ENCODE data around the gene ZNF708. TPM values are rescaled to one million over a fixed set of nuclear protein-coding genes. Genes with fewer than 3 reads are reported as not detected.
"Not testable (repeated sequence)": the region's sequence is repeated elsewhere in the genome, so short reads cannot be mapped to it uniquely, and the experiment has no call there.

The ZNF708 gene
- total RNA-seq, 1 experiment from 2014 or later = 10.0 TPM

DNA sequence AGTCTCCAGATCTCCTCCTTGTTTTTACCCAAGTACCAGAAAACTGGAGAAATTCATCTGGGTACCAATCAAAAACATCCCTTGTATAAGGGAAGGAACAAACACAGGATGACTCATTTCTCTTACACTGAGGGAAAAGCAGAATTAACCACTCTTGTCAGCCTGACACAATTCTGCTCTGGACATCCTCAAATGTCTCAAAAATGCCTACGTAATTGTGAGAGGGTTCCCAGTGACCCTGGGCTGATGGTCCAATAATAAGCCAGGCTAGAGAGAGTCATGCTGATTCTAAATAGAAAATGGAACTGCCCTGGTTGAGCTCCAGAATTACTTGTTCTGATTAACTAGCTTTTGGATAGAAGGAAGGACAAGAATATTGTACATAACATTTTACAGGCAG is 14.5 kb downstream of the ZNF708 start:
- CTCF ChIA-PET = no interaction called here
- Histone ChIP-seq H3K36me3 (ENCODE audit: control insufficient read depth, insufficient read depth, low read length) (0 out of 2 replicates have a peak, but pooled peaks cover 1% of the 10 kb centered on the region), H3K4me3 (ENCODE audit: low read depth, low read length) (no peak overlapping the region), H3K9me3 (no peaks in the 10 kb centered on the region), H3K27me3 (replicated peaks; ENCODE audit: control insufficient read depth, insufficient read depth, low read length) (no peaks in the 10 kb centered on the region), H3K4me1 (no peaks in the 10 kb centered on the region)
- intact Hi-C loops (cut with micrococcal nuclease; ENCODE audit: unreplicated experiment) = no loop called here
- no peak overlapping the region for H3K4me3 Mint-ChIP-seq (ENCODE audit: unreplicated experiment)
- BruUV-seq (replicated peaks) = no TSS peak
- TF ChIP-seq, protein P1, sequence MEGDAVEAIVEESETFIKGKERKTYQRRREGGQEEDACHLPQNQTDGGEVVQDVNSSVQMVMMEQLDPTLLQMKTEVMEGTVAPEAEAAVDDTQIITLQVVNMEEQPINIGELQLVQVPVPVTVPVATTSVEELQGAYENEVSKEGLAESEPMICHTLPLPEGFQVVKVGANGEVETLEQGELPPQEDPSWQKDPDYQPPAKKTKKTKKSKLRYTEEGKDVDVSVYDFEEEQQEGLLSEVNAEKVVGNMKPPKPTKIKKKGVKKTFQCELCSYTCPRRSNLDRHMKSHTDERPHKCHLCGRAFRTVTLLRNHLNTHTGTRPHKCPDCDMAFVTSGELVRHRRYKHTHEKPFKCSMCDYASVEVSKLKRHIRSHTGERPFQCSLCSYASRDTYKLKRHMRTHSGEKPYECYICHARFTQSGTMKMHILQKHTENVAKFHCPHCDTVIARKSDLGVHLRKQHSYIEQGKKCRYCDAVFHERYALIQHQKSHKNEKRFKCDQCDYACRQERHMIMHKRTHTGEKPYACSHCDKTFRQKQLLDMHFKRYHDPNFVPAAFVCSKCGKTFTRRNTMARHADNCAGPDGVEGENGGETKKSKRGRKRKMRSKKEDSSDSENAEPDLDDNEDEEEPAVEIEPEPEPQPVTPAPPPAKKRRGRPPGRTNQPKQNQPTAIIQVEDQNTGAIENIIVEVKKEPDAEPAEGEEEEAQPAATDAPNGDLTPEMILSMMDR (IDR thresholded peaks at IDR 0.05; ENCODE audit: insufficient read depth in 1 of 2, low read depth in 1 of 2, low read length in 1 of 2, severe bottlenecking in 1 of 2, unreplicated experiment in 1 of 2) = no peak
- POLR2A ChIA-PET = interaction anchor here (0.9 kb wide), 1 partner anchor 15 kb away, joined by 3 read pairs; the partner anchor contains the start of gene ZNF708
- H3K4me1 Mint-ChIP-seq (ENCODE audit: low read depth, unreplicated experiment) = no peaks in the 10 kb centered on the region
- DNase-seq = no peak
- no peak overlapping the region for H3K27ac Mint-ChIP-seq (ENCODE audit: unreplicated experiment)
- no peaks in the 10 kb centered on the region for H3K27me3 Mint-ChIP-seq (ENCODE audit: insufficient read depth, unreplicated experiment)
- peaks cover 8% of the 10 kb centered on the region for H3K36me3 Mint-ChIP-seq (ENCODE audit: insufficient read depth, unreplicated experiment)
- H3K9me3 Mint-ChIP-seq (ENCODE audit: unreplicated experiment) = no peaks in the 10 kb centered on the region

- H3K27me3 ChIP-seq (replicated peaks; ENCODE audit: control insufficient read depth, insufficient read depth, low read length); H3K4me1 Mint-ChIP-seq (ENCODE audit: low read depth, unreplicated experiment); intact Hi-C loops (cut with micrococcal nuclease; ENCODE audit: unreplicated experiment); DNase-seq; POLR2A ChIA-PET; H3K4me3 Mint-ChIP-seq (ENCODE audit: unreplicated experiment); H3K27ac Mint-ChIP-seq (ENCODE audit: unreplicated experiment); CTCF ChIA-PET; H3K4me3 ChIP-seq (ENCODE audit: low read depth, low read length); H3K27me3 Mint-ChIP-seq (ENCODE audit: insufficient read depth, unreplicated experiment); H3K4me1 ChIP-seq; H3K36me3 ChIP-seq (ENCODE audit: control insufficient read depth, insufficient read depth, low read length); BruUV-seq (replicated peaks); H3K9me3 Mint-ChIP-seq (ENCODE audit: unreplicated experiment); H3K9me3 ChIP-seq: not testable (repeated sequence)
- H3K36me3 Mint-ChIP-seq (ENCODE audit: insufficient read depth, unreplicated experiment) = peaks cover 15% of the 10 kb centered on the region
Measured at GRCh38 chr19:21312807-21313206, 16.4 kb downstream of the ZNF708 start.

DNA sequence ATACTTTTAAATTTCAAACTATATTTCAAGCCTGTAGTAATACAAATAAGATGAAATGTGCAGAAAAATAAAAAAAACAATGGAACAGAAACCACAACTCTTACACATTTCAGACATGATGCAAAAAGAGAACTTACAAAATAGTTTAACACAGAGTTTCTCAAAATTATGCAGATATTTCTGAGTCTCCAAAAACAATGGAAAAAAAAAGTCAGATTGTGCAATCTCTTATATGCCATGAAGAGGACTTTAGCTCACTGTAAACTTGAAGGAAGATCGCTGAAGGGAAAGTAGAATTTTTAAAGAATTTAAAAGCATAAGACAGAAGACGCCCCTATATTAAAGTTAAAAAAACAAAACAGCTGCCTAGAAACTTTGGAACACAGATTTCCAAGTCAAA is 20.4 kb downstream of the ZNF708 start:
- Mint-ChIP-seq H3K27ac (ENCODE audit: unreplicated experiment) (no peak overlapping the region), H3K9me3 (ENCODE audit: unreplicated experiment) (peaks cover 9% of the 10 kb centered on the region), H3K4me3 (ENCODE audit: unreplicated experiment) (no peak overlapping the region), H3K4me1 (ENCODE audit: low read depth, unreplicated experiment) (no peaks in the 10 kb centered on the region), H3K36me3 (ENCODE audit: insufficient read depth, unreplicated experiment) (peaks cover 36% of the 10 kb centered on the region), H3K27me3 (ENCODE audit: insufficient read depth, unreplicated experiment) (no peaks in the 10 kb centered on the region)
- 0 out of 2 replicates have a peak, but pooled peaks cover 1% of the 10 kb centered on the region for H3K36me3 ChIP-seq (ENCODE audit: control insufficient read depth, insufficient read depth, low read length)
- ChIA-PET POLR2A (no interaction called here), CTCF (no interaction called here)
- intact Hi-C loops (cut with micrococcal nuclease; ENCODE audit: unreplicated experiment) = no loop called here
- BruUV-seq (replicated peaks) = no TSS peak
- no peaks in the 10 kb centered on the region; the same call in 1 of the 2 replicates for H3K9me3 ChIP-seq
- DNase-seq = no peak
- no peaks in the 10 kb centered on the region for H3K4me1 ChIP-seq
- H3K4me3 ChIP-seq (ENCODE audit: low read depth, low read length) = no peak overlapping the region
- TF ChIP-seq, protein P1 (IDR thresholded peaks at IDR 0.05; ENCODE audit: insufficient read depth in 1 of 2, low read depth in 1 of 2, low read length in 1 of 2, severe bottlenecking in 1 of 2, unreplicated experiment in 1 of 2) = no peak
- H3K27me3 ChIP-seq (replicated peaks; ENCODE audit: control insufficient read depth, insufficient read depth, low read length) = no peaks in the 10 kb centered on the region

DNA sequence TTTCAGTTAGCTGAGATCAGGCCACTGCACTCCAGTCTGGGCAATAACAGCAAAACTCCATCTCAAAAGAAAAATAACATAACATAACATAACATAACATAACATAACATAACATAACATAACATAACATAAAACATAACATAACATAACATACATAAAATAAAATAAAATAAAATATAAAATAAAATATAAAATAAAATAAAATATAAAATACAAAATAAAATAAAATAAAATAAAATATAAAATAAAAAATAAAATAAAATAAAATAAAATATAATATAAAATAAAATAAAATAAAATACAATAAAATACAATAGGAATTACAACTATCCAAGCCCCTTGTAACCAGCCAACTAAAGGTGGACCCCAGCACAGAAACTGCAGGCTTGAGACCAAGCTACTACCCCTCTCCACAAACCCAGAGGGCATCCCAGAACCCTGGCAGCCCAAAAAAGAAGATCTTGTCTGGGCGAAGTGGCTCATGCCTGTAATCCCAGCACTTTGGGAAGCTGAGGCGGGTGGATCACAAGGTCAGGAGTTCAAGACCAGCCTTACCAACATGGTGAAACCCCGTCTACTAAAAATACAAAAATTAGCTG is 22.2 kb downstream of the ZNF708 start:
- H3K4me3 Mint-ChIP-seq (ENCODE audit: unreplicated experiment); H3K27ac Mint-ChIP-seq (ENCODE audit: unreplicated experiment); H3K27me3 ChIP-seq (replicated peaks; ENCODE audit: control insufficient read depth, insufficient read depth, low read length); intact Hi-C loops (cut with micrococcal nuclease; ENCODE audit: unreplicated experiment); H3K4me1 Mint-ChIP-seq (ENCODE audit: low read depth, unreplicated experiment); DNase-seq; BruUV-seq (replicated peaks); CTCF ChIA-PET; H3K9me3 ChIP-seq; POLR2A ChIA-PET; H3K27me3 Mint-ChIP-seq (ENCODE audit: insufficient read depth, unreplicated experiment); H3K9me3 Mint-ChIP-seq (ENCODE audit: unreplicated experiment); H3K36me3 ChIP-seq (ENCODE audit: control insufficient read depth, insufficient read depth, low read length); H3K4me1 ChIP-seq; H3K4me3 ChIP-seq (ENCODE audit: low read depth, low read length): not testable (repeated sequence)
- peaks cover 37% of the 10 kb centered on the region for H3K36me3 Mint-ChIP-seq (ENCODE audit: insufficient read depth, unreplicated experiment)

DNA sequence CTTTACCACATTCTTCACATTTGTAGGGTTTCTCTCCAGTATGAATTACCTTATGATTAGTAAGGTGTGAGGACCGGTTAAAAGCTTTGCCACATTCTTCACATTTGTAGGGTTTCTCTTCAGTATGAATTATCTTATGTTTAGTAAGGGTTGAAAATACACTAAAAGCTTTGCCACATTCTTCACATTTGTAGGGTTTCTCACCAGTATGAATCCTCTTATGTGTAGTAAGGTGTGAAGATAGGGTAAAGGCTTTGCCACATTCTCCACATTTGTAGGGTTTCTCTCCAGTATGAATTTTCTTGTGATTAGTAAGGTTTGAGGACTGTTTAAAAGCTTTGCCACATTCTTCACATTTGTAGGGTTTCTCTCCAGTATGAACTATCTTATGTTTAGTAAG is 35.4 kb downstream of the ZNF708 start:
- Mint-ChIP-seq H3K9me3 (ENCODE audit: unreplicated experiment) (peaks cover 23% of the 10 kb centered on the region), H3K36me3 (ENCODE audit: insufficient read depth, unreplicated experiment) (peaks cover 49% of the 10 kb centered on the region)
- H3K4me1 ChIP-seq; H3K4me3 ChIP-seq (ENCODE audit: low read depth, low read length); H3K27ac Mint-ChIP-seq (ENCODE audit: unreplicated experiment); H3K4me3 Mint-ChIP-seq (ENCODE audit: unreplicated experiment); H3K36me3 ChIP-seq (ENCODE audit: control insufficient read depth, insufficient read depth, low read length); intact Hi-C loops (cut with micrococcal nuclease; ENCODE audit: unreplicated experiment); DNase-seq; CTCF ChIA-PET; BruUV-seq (replicated peaks); H3K27me3 Mint-ChIP-seq (ENCODE audit: insufficient read depth, unreplicated experiment); POLR2A ChIA-PET; H3K27me3 ChIP-seq (replicated peaks; ENCODE audit: control insufficient read depth, insufficient read depth, low read length); H3K4me1 Mint-ChIP-seq (ENCODE audit: low read depth, unreplicated experiment): not testable (repeated sequence)
- peaks cover 24% of the 10 kb centered on the region; the same call in 1 of the 2 replicates for H3K9me3 ChIP-seq
